A673 (cell line): ENCODE data around the gene ACSL6. TPM values are rescaled to one million over a fixed set of nuclear protein-coding genes. Genes with fewer than 3 reads are reported as not detected.

Source experiments
- BruUV-seq: library from RNA; stranded (reverse); fragments of 400-500 nt; replicated peaks from 2 replicates; lab custom pipeline; 2021; lab: Mats Ljungman, UMichigan
- CTCF ChIA-PET: fragments of 300-600 bp; sonication (Branson Sonifier 250); formaldehyde crosslinking; loops from one replicate; lab custom pipeline; 2022; ENCODE audit warnings: antibody characterized with exemption; lab: Charles Lee
- POLR2A ChIA-PET: fragments of 300-600 bp; sonication (Branson Sonifier 250); formaldehyde crosslinking; loops from one replicate; lab custom pipeline; 2022; ENCODE audit warnings: antibody characterized with exemption; ENCODE audit not compliant: low non-redundant PET; lab: Charles Lee
- DNase-seq: peaks from one replicate; pipeline ENCODE4 v3.0.0-alpha.2; 2015; ENCODE audit warnings: low spot score
- H3K27ac ChIP-seq: fragments of 200-600 bp; sonication (generic); 2 replicates; pipeline ENCODE4 v1.5.1; 2016; ENCODE audit warnings: mixed run types, low read depth, mild to moderate bottlenecking, mixed read lengths, antibody characterized with exemption, low read length; ENCODE audit not compliant: poor library complexity, severe bottlenecking
- H3K27me3 ChIP-seq: fragments of 200-600 bp; sonication (generic); replicated peaks from 2 replicates; pipeline ENCODE4 v1.6.1; 2017; ENCODE audit warnings: mixed run types, low read depth, mild to moderate bottlenecking, mixed read lengths, antibody characterized with exemption, low read length; ENCODE audit not compliant: insufficient read depth, poor library complexity
- H3K36me3 ChIP-seq: fragments of 200-600 bp; sonication (generic); 2 replicates; pipeline ENCODE4 v1.6.1; 2016; ENCODE audit warnings: mixed run types, mild to moderate bottlenecking, mixed read lengths, antibody characterized with exemption, low read length; ENCODE audit not compliant: insufficient read depth, poor library complexity, severe bottlenecking
- H3K4me1 ChIP-seq: fragments of 200-600 bp; sonication (generic); 2 replicates; pipeline ENCODE4 v1.6.1; 2017; ENCODE audit warnings: mixed run types, mild to moderate bottlenecking, mixed read lengths, antibody characterized with exemption, low read length; ENCODE audit not compliant: insufficient read depth, poor library complexity, severe bottlenecking
- H3K4me3 ChIP-seq: fragments of 200-600 bp; sonication (generic); 2 replicates; pipeline ENCODE4 v1.5.1; 2016; ENCODE audit warnings: low read depth, mixed run types, mild to moderate bottlenecking, mixed read lengths, low read length; ENCODE audit not compliant: poor library complexity, severe bottlenecking
- H3K9me3 ChIP-seq: fragments of 200-600 bp; sonication (generic); 2 replicates; pipeline ENCODE4 v1.6.1; 2016; ENCODE audit warnings: mixed run types, low read depth, mild to moderate bottlenecking, mixed read lengths, antibody characterized with exemption, low read length; ENCODE audit not compliant: poor library complexity, severe bottlenecking
- EZH2 ChIP-seq: fragments of 200-600 bp; sonication (generic); IDR thresholded peaks from 2 replicates; pipeline ENCODE4 v1.6.1; 2017; ENCODE audit warnings: borderline replicate concordance, low read depth, mild to moderate bottlenecking, mixed read lengths, antibody characterized with exemption, low read length; ENCODE audit not compliant: poor library complexity, severe bottlenecking
- intact Hi-C: fragments of 100-400 bp; cut with micrococcal nuclease; formaldehyde crosslinking; loops from one replicate; pipeline ENCODE4 v1.10.0; 2022; ENCODE audit not compliant: unreplicated experiment
- total RNA-seq: library from RNA; stranded (reverse); gene quantifications from 2 replicates; pipeline ENCODE4 v1.2.3, GENCODE V29; 2021
- TF ChIP-seq, protein P1 (sequence below): fragments of 300-800, 200-600 bp; sonication (generic); conservative IDR thresholded peaks from 2 replicates; pipeline ENCODE4 v1.5.1; 2017; ENCODE audit warnings: low read depth, mild to moderate bottlenecking, antibody characterized with exemption, low read length, moderate library complexity, mixed read lengths

The ACSL6 gene
- total RNA-seq, 1 experiment from 2014 or later = not detected

GRCh38 chr5:131974016-131974415 is 37.4 kb downstream of the ACSL6 start:
- Histone ChIP-seq H3K4me3 (no peak overlapping the region), H3K4me1 (no peaks in the 10 kb centered on the region), H3K27ac (no peak overlapping the region), H3K36me3 (no peaks in the 10 kb centered on the region), H3K9me3 (no peaks in the 10 kb centered on the region), H3K27me3 (peaks cover 10% of the 10 kb centered on the region)
- CTCF ChIA-PET = no interaction called here
- BruUV-seq = no TSS peak
- intact Hi-C loops = no loop called here
- no peak for TF ChIP-seq EZH2
- TF ChIP-seq, protein P1, sequence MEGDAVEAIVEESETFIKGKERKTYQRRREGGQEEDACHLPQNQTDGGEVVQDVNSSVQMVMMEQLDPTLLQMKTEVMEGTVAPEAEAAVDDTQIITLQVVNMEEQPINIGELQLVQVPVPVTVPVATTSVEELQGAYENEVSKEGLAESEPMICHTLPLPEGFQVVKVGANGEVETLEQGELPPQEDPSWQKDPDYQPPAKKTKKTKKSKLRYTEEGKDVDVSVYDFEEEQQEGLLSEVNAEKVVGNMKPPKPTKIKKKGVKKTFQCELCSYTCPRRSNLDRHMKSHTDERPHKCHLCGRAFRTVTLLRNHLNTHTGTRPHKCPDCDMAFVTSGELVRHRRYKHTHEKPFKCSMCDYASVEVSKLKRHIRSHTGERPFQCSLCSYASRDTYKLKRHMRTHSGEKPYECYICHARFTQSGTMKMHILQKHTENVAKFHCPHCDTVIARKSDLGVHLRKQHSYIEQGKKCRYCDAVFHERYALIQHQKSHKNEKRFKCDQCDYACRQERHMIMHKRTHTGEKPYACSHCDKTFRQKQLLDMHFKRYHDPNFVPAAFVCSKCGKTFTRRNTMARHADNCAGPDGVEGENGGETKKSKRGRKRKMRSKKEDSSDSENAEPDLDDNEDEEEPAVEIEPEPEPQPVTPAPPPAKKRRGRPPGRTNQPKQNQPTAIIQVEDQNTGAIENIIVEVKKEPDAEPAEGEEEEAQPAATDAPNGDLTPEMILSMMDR = no peak
- DNase-seq = no peak
- POLR2A ChIA-PET = no interaction called here

DNA sequence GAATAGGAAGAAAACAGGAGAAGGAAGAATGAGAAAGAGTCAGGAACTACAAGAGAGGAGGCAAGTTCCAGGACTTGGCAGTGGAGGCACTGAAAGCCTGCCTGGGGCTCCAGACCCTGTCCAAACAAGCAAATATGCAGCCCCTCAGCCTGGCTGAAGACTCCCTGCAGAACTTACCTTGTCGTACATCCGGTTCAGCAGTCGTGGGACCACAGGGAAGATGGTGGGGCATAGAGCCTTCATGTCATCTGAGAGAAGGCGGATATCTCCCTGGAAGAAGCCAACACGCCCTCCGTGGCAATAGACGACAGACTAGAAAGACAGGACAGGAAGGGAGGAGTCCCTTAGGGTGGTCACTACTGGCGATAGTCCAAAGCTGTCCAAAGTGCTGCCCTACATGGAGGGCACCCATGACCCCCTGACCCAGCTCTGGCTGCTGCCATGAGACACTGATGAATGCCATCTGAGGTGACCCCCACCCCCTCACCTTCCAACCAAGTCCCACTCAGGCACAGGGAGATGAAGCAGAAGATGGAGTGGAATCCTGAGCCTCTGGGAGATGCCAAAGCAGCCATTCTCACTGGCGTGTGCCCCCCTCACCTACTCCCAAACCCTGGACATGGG is 38.3 kb downstream of the ACSL6 start:
- TF ChIP-seq EZH2 = no peak
- TF ChIP-seq, protein P1 = no peak
- DNase-seq = no peak
- CTCF ChIA-PET = no interaction called here
- Histone ChIP-seq H3K4me1 (no peaks in the 10 kb centered on the region), H3K27me3 (peaks cover 14% of the 10 kb centered on the region), H3K9me3 (no peaks in the 10 kb centered on the region), H3K4me3 (no peak overlapping the region), H3K27ac (no peak overlapping the region), H3K36me3 (no peaks in the 10 kb centered on the region)
- BruUV-seq = no TSS peak
- intact Hi-C loops = no loop called here
- POLR2A ChIA-PET = no interaction called here

DNA sequence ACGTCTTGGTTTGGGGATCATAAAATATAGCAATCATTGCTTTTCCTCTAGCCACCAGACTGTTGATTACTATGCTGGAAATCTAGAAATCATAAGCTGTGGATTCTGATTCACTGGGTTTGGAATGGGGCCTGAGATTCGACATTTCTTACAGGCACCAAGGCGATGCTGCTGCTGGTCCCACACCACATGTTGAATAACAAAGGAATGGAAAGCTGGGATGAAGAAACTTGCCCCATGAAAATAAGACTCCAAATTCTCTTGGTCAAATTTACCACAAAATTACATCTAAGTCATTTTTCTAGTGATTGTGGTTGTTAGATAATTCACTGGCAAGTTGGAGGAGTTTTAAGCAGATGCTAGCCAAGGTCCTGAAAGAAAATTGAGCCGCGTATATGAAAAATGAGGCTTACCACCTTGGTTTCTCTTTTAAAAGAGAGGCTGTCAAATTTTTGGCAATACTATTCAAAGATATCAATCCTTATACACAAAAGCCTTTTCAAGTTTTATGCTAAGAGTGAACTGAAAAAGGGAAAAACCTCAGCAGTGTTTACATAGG is 43.0 kb downstream of the ACSL6 start:
- TF ChIP-seq EZH2 = no peak
- TF ChIP-seq, protein P1 = no peak
- Histone ChIP-seq H3K9me3 (no peaks in the 10 kb centered on the region), H3K27me3 (peaks cover 14% of the 10 kb centered on the region), H3K4me3 (no peak overlapping the region), H3K27ac (no peak overlapping the region), H3K36me3 (no peaks in the 10 kb centered on the region), H3K4me1 (no peaks in the 10 kb centered on the region)
- BruUV-seq = no TSS peak
- intact Hi-C loops = no loop called here
- POLR2A ChIA-PET = no interaction called here
- no peak for DNase-seq
- CTCF ChIA-PET = no interaction called here
